Measurements from ENCODE around the gene STARD5. TPM values are rescaled to one million over a fixed set of nuclear protein-coding genes. Genes with fewer than 3 reads are reported as not detected.

STARD5 gene
- total RNA-seq, 1 experiment from 2014 or later, result 2.3 TPM

GRCh38 chr15:81316267-81316666 is 7.7 kb downstream of the STARD5 start:
- H3K79me2 ChIP-seq (ENCODE audit: insufficient read depth, low read length), result no peaks in the 10 kb centered on the region
- no peaks in the 10 kb centered on the region for H3K27me3 ChIP-seq (ENCODE audit: insufficient read depth, low read length)
- H3K9me3 ChIP-seq (ENCODE audit: control insufficient read depth, low read depth, low read length), result no peaks in the 10 kb centered on the region
- no peak for DNase-seq
- no peak overlapping the region for H3K23ac ChIP-seq (ENCODE audit: insufficient read length, low read depth, low read length)
- H3K4ac ChIP-seq (ENCODE audit: low read depth, low read length), result no peak overlapping the region
- no peak overlapping the region for H4K91ac ChIP-seq (ENCODE audit: insufficient read length, low read depth, low read length)
- TF ChIP-seq CTCF (conservative IDR thresholded peaks at IDR 0.05), result no peak
- H3K4me2 ChIP-seq (ENCODE audit: insufficient read depth, insufficient read length, low read length), result no peak overlapping the region
- H3K56ac ChIP-seq (ENCODE audit: insufficient read length, low read depth, low read length), result no peak overlapping the region
- Mint-ChIP-seq H3K9me3 (no peaks in the 10 kb centered on the region), H3K27me3 (ENCODE audit: low read depth) (no peaks in the 10 kb centered on the region), H3K36me3 (ENCODE audit: insufficient read depth in 1 of 3, low read depth in 3 of 3) (peaks cover 13 to 35% (median 24%) of the 10 kb centered on the region in 3 experiments), H3K4me1 (no peaks in the 10 kb centered on the region), H3K4me3 (no peak overlapping the region), H3K27ac (no peak overlapping the region; a peak in 1 of 7 replicates)
- H2BK5ac ChIP-seq (ENCODE audit: insufficient read length, low read length), result no peak overlapping the region
- WGBS (ENCODE audit: extremely low coverage, insufficient read length, low lambda C conversion rate), result no CpG with 5 or more reads among the region's 3 CpGs
- no peak overlapping the region for H2BK12ac ChIP-seq (ENCODE audit: insufficient read length, low read depth, low read length)
- H4K20me1 ChIP-seq (ENCODE audit: control insufficient read depth, insufficient read depth, insufficient read length), result no peaks in the 10 kb centered on the region
- no peak overlapping the region for H2AK5ac ChIP-seq (ENCODE audit: insufficient read length, low read length)
- no peak overlapping the region for H3K27ac ChIP-seq (ENCODE audit: insufficient read length, low read depth, low read length)
- H3K4me1 ChIP-seq (ENCODE audit: insufficient read depth, low read length), result no peaks in the 10 kb centered on the region
- no peak overlapping the region for H3K18ac ChIP-seq (ENCODE audit: insufficient read length, low read depth, low read length)
- H3K9ac ChIP-seq (ENCODE audit: extremely low read depth, insufficient read length, low read length), result no peak overlapping the region
- no peak overlapping the region for H2BK20ac ChIP-seq (ENCODE audit: low read depth, low read length, poor library complexity, severe bottlenecking)
- H4K8ac ChIP-seq (replicated peaks; ENCODE audit: insufficient read length, low read depth, low read length), result no peak overlapping the region
- H2BK15ac ChIP-seq (ENCODE audit: low read depth, low read length), result no peak overlapping the region
- H3K14ac ChIP-seq (ENCODE audit: insufficient read depth, low read length), result no peak overlapping the region
- H3K23me2 ChIP-seq (ENCODE audit: insufficient read length, low read depth, low read length, poor library complexity, severe bottlenecking), result no peaks in the 10 kb centered on the region
- no peaks in the 10 kb centered on the region for H3K79me1 ChIP-seq (ENCODE audit: insufficient read depth, low read depth, low read length, poor library complexity, severe bottlenecking)
- H4K5ac ChIP-seq (ENCODE audit: insufficient read length, low read depth, low read length), result no peak overlapping the region
- H3T11ph ChIP-seq (ENCODE audit: low read length), result no peak overlapping the region
- no peak overlapping the region for H2BK120ac ChIP-seq (ENCODE audit: low read depth, low read length, poor library complexity, severe bottlenecking)
- H2AFZ ChIP-seq (ENCODE audit: low read length), result no peak overlapping the region
